OCI-LY3 (cell line): ENCODE results near the gene ZNF362.

ENCODE experiments used
- H2AFZ ChIP-seq: fragments of 200-600, 300-600 bp; shearing (Covaris generic); 2 replicates; pipeline ENCODE4 v1.6.0; 2014; ENCODE audit warnings: antibody characterized with exemption, low read depth, low read length
- H3K27ac ChIP-seq: fragments of 200-600, 300-600 bp; sonication (generic); 2 replicates; pipeline ENCODE4 v1.5.1; 2014; ENCODE audit warnings: mild to moderate bottlenecking, low read length, moderate library complexity, mixed read lengths
- H3K27me3 ChIP-seq: fragments of 200-600, 300-600 bp; sonication (generic); 2 replicates; pipeline ENCODE4 v1.6.1; 2014; ENCODE audit warnings: low read depth, low read length, mixed read lengths
- H3K36me3 ChIP-seq: fragments of 200-600, 300-600 bp; sonication (generic); replicated peaks from 2 replicates; pipeline ENCODE3; 2014; ENCODE audit warnings: low read depth, low read length, mixed read lengths
- H3K4me1 ChIP-seq: fragments of 300-600, 200-600 bp; sonication (generic); 2 replicates; pipeline ENCODE4 v1.6.1; 2014; ENCODE audit warnings: low read length, mixed read lengths
- H3K4me2 ChIP-seq: fragments of 200-600, 300-600 bp; sonication (generic); 2 replicates; pipeline ENCODE4 v1.6.1; 2014; ENCODE audit warnings: low read length, mixed read lengths
- H3K4me3 ChIP-seq: fragments of 300-600, 200-600 bp; sonication (generic); 2 replicates; pipeline ENCODE4 v1.5.1; 2014; ENCODE audit warnings: antibody characterized with exemption, mild to moderate bottlenecking, low read length, moderate library complexity
- H3K79me2 ChIP-seq: fragments of 300-600, 200-600 bp; shearing (Covaris generic); 2 replicates; pipeline ENCODE4 v1.6.1; 2014; ENCODE audit warnings: mild to moderate bottlenecking, low read length, mixed read lengths
- H3K9ac ChIP-seq: fragments of 300-600, 200-600 bp; shearing (Covaris generic); 2 replicates; pipeline ENCODE4 v1.6.0; 2014; ENCODE audit warnings: mild to moderate bottlenecking, low read length, moderate library complexity
- H3K9me3 ChIP-seq: fragments of 200-600, 300-600 bp; shearing (Covaris generic); 2 replicates; pipeline ENCODE4 v1.6.1; 2014; ENCODE audit warnings: low read length, mixed read lengths; ENCODE audit not compliant: insufficient read depth
- H4K20me1 ChIP-seq: fragments of 200-600, 300-600 bp; sonication (generic); 2 replicates; pipeline ENCODE4 v1.6.1; 2016; ENCODE audit warnings: low read length, mixed read lengths; ENCODE audit not compliant: insufficient read depth
- CTCF ChIP-seq: fragments of 200-600, 300-600 bp; sonication (generic); IDR thresholded peaks from 2 replicates; pipeline ENCODE4 v1.5.1; 2014; ENCODE audit warnings: antibody characterized with exemption, low read length, low read depth
- EZH2phosphoT487 ChIP-seq: fragments of 200-600 bp; shearing (Covaris generic); IDR thresholded peaks from 2 replicates; pipeline ENCODE4 v1.6.1; 2018; ENCODE audit warnings: antibody characterized with exemption, mixed run types, low read depth

The ZNF362 gene

GRCh38 chr1:33250217-33250616 is 6.1 kb upstream of the ZNF362 start:
- H4K20me1 ChIP-seq, result no peaks in the 10 kb centered on the region
- no peaks in the 10 kb centered on the region for H3K79me2 ChIP-seq
- TF ChIP-seq CTCF (no peak), EZH2phosphoT487 (no peak)
- no peak overlapping the region for H3K4me2 ChIP-seq
- no peaks in the 10 kb centered on the region for H3K36me3 ChIP-seq
- H3K4me3 ChIP-seq, result no peak overlapping the region
- no peaks in the 10 kb centered on the region for H3K9me3 ChIP-seq
- no peak overlapping the region for H2AFZ ChIP-seq
- peaks cover 5% of the 10 kb centered on the region; the same call in 1 of the 2 replicates for H3K27me3 ChIP-seq
- H3K9ac ChIP-seq, result no peak overlapping the region
- no peak overlapping the region for H3K27ac ChIP-seq
- H3K4me1 ChIP-seq, result peaks cover 3% of the 10 kb centered on the region

GRCh38 chr1:33250724-33251123 is 5.6 kb upstream of the ZNF362 start:
- H3K9me3 ChIP-seq, result no peaks in the 10 kb centered on the region
- peaks cover 5% of the 10 kb centered on the region for H3K4me1 ChIP-seq
- no peaks in the 10 kb centered on the region for H4K20me1 ChIP-seq
- no peak overlapping the region for H3K4me3 ChIP-seq
- H3K27me3 ChIP-seq, result peaks cover 5% of the 10 kb centered on the region; the same call in 1 of the 2 replicates
- no peaks in the 10 kb centered on the region for H3K36me3 ChIP-seq
- no peak overlapping the region for H3K4me2 ChIP-seq
- H3K9ac ChIP-seq, result no peak overlapping the region
- H2AFZ ChIP-seq, result no peak overlapping the region
- no peak overlapping the region for H3K27ac ChIP-seq
- H3K79me2 ChIP-seq, result no peaks in the 10 kb centered on the region
- TF ChIP-seq EZH2phosphoT487 (no peak), CTCF (no peak)

GRCh38 chr1:33254491-33254890 is 1.8 kb upstream of the ZNF362 start:
- H3K4me3 ChIP-seq, result no peak overlapping the region
- TF ChIP-seq EZH2phosphoT487, result no peak
- no peak overlapping the region for H3K27ac ChIP-seq
- no peaks in the 10 kb centered on the region for H3K9me3 ChIP-seq
- no peak overlapping the region for H2AFZ ChIP-seq
- peaks cover 24% of the 10 kb centered on the region for H3K79me2 ChIP-seq
- peaks cover 19% of the 10 kb centered on the region for H3K4me1 ChIP-seq
- H3K4me2 ChIP-seq, result no peak overlapping the region
- no peaks in the 10 kb centered on the region for H3K27me3 ChIP-seq
- no peaks in the 10 kb centered on the region for H4K20me1 ChIP-seq
- no peak overlapping the region for H3K9ac ChIP-seq
- H3K36me3 ChIP-seq, result no peaks in the 10 kb centered on the region

- Histone ChIP-seq H3K27ac (no peak overlapping the region), H3K4me1 (peaks cover 19% of the 10 kb centered on the region), H3K4me2 (peak overlapping the region; percentile 81), H2AFZ (peak overlapping the region; percentile 83), H3K9me3 (no peaks in the 10 kb centered on the region), H3K9ac (peak overlapping the region; percentile 56), H3K36me3 (no peaks in the 10 kb centered on the region), H3K4me3 (peak overlapping the region; percentile 76), H4K20me1 (no peaks in the 10 kb centered on the region), H3K79me2 (peaks cover 24% of the 10 kb centered on the region), H3K27me3 (no peaks in the 10 kb centered on the region)
- TF ChIP-seq CTCF (no peak), EZH2phosphoT487 (no peak)
These were observed 708 bp upstream of the ZNF362 start for GRCh38 chr1:33255347-33256220.
